GM21367 (cell line): ENCODE measurements around the gene CCDC192.

Experiments used
- ATAC-seq: cut with Tn5 transposase; IDR thresholded peaks from one replicate; pipeline ENCODE4 v1.9.1; 2021; ENCODE audit not compliant: unreplicated experiment

The CCDC192 gene

DNA sequence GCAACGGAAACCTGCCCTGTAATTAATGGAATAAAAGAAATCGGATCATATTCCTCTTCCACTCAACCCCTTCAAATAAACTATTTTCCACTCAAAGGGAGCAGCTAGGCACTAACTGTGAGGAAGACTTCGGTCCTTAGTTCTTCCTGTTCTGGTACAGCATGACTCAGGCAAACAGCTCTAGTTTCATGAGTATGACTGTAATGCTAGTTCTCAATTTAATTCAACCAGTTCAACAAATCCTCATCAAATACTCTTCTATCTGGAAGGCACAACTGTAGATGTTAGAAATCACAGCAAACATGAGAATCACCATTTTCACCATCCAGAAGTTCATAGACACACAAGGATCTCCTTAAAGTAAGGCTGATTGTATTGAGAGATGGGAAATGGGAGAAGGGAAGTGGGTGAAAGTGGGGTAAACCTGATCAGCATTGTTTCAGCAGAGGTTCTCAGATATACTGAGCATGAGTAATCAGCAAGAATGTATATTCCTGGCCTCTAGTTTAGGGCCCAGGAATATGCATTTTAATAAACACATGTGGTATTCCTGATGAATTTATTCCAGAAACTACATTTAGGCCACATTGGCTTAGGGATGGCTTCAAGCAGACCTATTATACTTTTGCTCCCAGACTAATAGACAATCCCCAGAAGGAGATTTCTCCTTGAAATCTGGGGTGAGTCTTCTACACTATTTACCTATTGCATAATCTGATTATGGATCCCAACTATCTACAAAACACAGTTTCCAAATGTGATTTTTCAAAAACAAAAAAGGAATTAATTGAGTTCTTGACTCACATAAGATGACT is 239.3 kb downstream of the CCDC192 start:
- no peak for ATAC-seq

DNA sequence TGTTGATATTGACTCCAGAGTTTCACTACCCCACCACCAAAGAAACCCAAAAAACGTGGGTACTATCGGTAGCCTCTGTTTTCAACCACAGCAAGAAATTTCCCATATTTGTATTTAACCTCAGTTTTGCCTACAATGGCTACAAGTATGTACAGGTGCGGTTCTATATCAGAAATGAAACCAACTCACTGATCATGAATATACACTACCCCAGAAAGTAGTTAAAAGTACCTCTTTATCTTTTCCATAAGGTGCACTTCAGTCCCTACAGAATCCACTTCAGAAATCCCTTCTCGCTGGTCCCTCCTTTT is 239.8 kb downstream of the CCDC192 start:
- ATAC-seq: peak; percentile 41

DNA sequence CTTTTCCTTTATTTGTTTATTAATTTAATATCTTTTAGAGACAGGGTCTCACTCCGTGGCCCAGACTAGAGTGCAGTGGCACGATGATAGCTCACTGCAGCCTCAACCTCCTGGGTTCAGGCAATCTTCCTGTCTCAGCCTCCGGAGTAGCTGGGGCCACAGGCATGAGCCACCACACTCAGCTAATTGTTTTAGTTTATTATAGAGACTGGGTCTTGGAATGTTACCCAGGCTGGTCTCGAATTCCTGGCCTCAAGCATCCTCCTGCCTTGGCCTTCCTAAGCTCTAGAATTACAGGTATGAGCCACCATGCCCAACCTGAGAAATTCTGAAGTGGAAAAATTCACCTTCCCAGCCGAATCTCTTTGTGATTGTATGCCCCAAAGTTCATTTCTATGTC is 240.9 kb downstream of the CCDC192 start:
- no peak for ATAC-seq

DNA sequence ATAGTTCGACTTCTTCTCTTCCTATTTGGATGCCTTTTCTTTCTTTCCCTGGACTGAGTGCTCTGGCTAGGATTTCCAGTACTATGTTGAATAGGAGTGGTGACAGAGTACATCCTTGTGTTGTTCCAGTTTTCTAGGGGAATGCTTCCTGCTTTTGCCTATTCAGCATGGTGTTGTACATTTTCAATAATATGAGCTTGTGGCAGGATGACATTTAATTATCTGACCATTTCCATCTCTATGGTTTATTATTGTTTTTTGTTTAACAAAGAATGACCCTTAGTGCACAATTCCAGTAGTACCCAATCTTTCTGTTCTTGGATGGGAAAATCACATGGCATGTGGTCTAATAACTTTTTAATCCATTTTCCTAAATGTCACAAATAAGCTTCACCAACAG is 244.8 kb downstream of the CCDC192 start:
- no peak for ATAC-seq

- ATAC-seq: no peak
Observed at GRCh38 chr5:127950707-127951391, 247.7 kb downstream of the CCDC192 start.

GRCh38 chr5:127951791-127952190 is 248.6 kb downstream of the CCDC192 start:
- ATAC-seq: no peak

- no peak for ATAC-seq
Observed at GRCh38 chr5:127957183-127957582, 254.0 kb downstream of the CCDC192 start.

- ATAC-seq: no peak
Observed at GRCh38 chr5:127957701-127958239, 254.6 kb downstream of the CCDC192 start.

GRCh38 chr5:127958421-127959011 is 255.3 kb downstream of the CCDC192 start:
- ATAC-seq: no peak

GRCh38 chr5:127959152-127959764 is 256.1 kb downstream of the CCDC192 start:
- no peak for ATAC-seq

DNA sequence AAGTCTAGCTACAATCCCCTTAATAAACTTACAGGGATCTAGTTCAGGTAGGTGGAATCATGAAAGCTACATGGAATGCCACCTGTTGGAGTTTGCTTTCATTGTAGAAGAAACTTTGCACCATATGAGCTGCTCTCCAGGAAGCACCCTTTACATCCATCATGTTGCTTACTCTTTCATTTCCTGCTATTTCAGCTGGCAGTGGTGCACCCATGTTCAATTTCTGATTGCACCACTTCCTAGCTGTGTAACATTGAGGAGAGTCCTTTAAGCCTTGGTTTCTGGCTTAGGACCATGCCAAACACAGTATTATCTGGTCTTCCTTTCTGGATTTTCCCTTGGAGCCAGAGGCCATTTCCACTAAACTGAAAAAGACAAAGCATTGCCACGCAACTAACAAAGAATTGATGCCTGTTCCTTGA is 257.1 kb downstream of the CCDC192 start:
- no peak for ATAC-seq

DNA sequence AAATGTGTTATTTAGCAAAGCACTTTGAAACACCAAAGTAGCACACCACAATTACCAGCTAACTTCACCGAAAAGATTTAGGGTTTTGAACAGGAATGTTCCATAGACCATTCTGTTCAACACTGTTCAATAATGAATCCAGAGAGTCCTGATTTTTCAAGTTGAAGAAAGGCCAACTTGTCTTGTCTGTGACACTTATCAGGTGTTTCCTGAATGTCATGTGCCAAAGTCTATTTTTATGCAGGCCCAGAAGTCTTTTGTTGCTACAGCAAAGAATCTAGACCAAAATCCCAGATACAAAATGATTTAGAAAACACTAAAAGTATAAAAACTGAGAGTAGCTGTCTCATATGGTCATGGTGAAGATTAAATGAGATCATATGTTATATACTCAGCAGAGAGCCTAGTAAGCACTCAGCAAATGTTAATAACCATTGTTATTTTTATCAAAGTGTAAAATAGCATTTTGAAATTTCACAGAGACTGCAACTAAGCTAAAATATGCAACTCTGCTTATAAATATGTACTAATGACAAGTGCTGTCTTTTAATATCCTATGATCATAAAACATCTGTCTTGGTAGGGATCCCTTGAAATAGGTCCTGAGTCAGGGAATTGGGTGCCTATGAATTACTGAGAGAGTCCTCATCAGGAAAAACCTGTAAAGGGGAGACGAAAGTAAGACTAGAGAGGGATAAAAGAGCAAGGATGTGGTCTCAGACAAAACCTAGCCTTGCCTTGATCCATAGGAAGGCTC is 258.0 kb downstream of the CCDC192 start:
- ATAC-seq: no peak

DNA sequence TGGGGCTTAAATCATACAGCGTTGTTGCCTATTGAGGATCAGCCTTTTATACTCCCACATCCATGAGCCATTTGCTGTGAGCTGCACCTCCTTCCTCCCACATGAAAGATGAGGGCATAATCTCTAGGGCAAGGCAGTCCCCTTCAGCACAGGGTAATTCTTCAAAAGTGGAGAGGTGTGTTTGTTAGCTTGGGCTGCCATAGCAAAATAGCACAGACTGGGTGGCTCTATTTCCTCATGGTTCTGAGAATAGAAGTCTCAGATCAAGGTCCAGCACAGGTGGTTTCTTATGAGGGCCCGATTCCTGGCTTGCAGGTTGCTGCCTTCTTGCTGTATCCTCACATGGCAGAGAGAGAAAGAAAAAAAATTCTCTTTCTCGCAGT is 258.6 kb downstream of the CCDC192 start:
- no peak for ATAC-seq

DNA sequence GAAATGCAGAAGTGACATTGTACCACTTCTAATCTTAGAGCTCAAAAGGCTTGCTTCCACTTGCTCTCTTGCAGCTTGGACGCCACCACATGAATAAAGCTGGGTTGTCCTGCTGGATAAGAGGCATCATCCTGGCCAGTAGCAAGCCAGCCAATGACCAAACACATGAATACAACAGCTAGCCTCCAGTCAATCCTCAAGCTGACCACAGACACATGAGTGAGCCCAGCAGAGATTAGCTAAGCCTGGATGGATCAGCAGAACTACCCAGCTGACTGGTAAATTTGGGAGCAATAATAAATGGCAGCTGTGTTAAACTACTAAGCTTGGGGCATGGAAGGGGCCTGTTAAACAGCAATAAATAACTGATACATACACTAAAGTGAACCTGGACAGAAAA is 259.3 kb downstream of the CCDC192 start:
- no peak for ATAC-seq

DNA sequence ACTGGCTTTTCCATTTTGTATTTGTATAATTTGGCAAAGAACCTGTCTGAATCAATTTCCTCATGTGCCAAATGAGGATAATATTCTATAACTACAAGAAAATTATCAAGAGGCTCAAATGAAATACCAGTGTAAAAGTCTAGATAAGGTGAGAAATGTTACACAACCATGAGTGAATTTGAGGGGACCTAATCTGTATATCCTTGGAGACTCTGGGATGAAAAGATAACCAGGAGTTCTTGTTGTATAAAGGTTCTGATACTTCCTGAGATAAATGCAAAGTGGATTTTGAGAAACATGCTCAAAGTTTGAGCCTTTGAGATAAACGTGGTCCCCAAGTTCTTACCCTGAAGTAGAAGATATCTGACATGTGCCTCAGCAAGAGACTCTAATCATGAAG is 260.0 kb downstream of the CCDC192 start:
- no peak for ATAC-seq

DNA sequence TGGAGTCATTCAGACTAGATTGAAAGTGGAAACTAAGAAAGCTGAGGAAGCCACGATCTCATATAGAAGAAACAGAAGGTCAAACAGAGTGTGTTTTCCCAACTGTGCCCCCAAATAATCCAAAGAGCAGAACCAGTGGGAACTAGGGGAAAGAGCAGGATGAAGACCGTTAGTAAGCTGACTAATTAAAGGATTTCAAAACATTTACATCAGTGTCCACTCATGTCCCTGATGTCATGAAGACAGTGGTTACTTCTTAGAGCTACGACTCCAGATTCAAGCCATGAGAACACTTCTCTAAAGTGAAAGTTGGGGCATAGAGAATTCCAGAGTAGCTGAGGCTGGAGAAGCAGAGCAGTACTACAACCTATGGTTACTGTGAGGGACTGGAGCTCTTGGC is 260.7 kb downstream of the CCDC192 start:
- ATAC-seq: no peak

- no peak for ATAC-seq
Observed at GRCh38 chr5:127967323-127967982, 264.3 kb downstream of the CCDC192 start.

GRCh38 chr5:127967983-127968592 is 264.9 kb downstream of the CCDC192 start:
- ATAC-seq: no peak

DNA sequence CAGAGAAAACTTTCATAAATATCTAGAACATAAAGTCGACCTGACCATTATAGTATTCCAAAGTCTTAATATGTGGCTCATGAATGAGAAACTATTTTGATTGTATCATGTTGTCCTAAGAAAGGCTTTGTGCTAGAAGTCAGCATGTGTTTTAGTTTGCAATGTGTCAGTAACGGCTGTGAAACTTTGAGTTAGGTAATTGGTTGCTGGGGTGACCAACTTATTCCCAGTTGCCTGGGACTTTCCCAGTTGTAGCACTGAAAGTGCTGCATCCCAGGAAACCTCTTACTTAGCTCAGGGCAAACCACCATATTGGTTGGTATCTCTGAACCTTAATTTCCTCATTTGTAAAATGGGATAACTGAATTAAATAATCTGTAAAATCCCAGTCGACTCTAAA is 265.8 kb downstream of the CCDC192 start:
- ATAC-seq: no peak

- ATAC-seq: no peak
Observed at GRCh38 chr5:127969651-127970050, 266.5 kb downstream of the CCDC192 start.
